Skeletal muscle tissue (tissue), 4 donors: Measurements from ENCODE around the gene BAD. TPM values are rescaled to one million over a fixed set of nuclear protein-coding genes. Genes with fewer than 3 reads are reported as not detected.
"Not testable (repeated sequence)": the region's sequence is repeated elsewhere in the genome, so short reads cannot be mapped to it uniquely, and the experiment has no call there.

Experiments
- H3K27ac ChIP-seq: one replicate; pipeline ENCODE4 v1.7.0; 2013; ENCODE audit warnings: mild to moderate bottlenecking, low read depth, low read length, inconsistent platforms
- H3K27me3 ChIP-seq, 3 donors: one replicate each; pipeline ENCODE4 v1.7.0; 2013; ENCODE audit warnings: low read length in 3 of 3; ENCODE audit not compliant: control insufficient read depth in 3 of 3, insufficient read depth in 3 of 3
- H3K36me3 ChIP-seq, 3 donors: one replicate each; pipeline ENCODE4 v1.7.0; 2013; ENCODE audit warnings: low read length in 3 of 3; ENCODE audit not compliant: control insufficient read depth in 3 of 3, insufficient read depth in 3 of 3
- H3K4me1 ChIP-seq, 3 donors: one replicate each; pipeline ENCODE4 v1.7.0; 2013; ENCODE audit warnings: low read length in 3 of 3, mild to moderate bottlenecking in 3 of 3; ENCODE audit not compliant: control insufficient read depth in 3 of 3, insufficient read depth in 3 of 3
- H3K4me3 ChIP-seq, 3 donors: one replicate each; pipeline ENCODE4 v1.7.0; 2013; ENCODE audit warnings: low read length in 3 of 3
- H3K9ac ChIP-seq, 3 donors: one replicate each; pipeline ENCODE4 v1.7.0; 2013; ENCODE audit warnings: low read length in 3 of 3, mild to moderate bottlenecking in 3 of 3, moderate library complexity in 2 of 3, low read depth in 1 of 3
- H3K9me3 ChIP-seq, 3 donors: one replicate each; pipeline ENCODE4 v1.7.0; 2013; ENCODE audit warnings: low read length in 3 of 3; ENCODE audit not compliant: control insufficient read depth in 3 of 3
- total RNA-seq: library from RNA; depleted of rRNA; stranded (reverse); fragments of >200 nt; gene quantifications from one replicate; pipeline ENCODE4 v1.2.3, GENCODE V29; 2014
- donor health status: Osteomylitis.

Gene BAD
- total RNA-seq, 1 donor from 2014 or later, result 23.5 TPM

DNA sequence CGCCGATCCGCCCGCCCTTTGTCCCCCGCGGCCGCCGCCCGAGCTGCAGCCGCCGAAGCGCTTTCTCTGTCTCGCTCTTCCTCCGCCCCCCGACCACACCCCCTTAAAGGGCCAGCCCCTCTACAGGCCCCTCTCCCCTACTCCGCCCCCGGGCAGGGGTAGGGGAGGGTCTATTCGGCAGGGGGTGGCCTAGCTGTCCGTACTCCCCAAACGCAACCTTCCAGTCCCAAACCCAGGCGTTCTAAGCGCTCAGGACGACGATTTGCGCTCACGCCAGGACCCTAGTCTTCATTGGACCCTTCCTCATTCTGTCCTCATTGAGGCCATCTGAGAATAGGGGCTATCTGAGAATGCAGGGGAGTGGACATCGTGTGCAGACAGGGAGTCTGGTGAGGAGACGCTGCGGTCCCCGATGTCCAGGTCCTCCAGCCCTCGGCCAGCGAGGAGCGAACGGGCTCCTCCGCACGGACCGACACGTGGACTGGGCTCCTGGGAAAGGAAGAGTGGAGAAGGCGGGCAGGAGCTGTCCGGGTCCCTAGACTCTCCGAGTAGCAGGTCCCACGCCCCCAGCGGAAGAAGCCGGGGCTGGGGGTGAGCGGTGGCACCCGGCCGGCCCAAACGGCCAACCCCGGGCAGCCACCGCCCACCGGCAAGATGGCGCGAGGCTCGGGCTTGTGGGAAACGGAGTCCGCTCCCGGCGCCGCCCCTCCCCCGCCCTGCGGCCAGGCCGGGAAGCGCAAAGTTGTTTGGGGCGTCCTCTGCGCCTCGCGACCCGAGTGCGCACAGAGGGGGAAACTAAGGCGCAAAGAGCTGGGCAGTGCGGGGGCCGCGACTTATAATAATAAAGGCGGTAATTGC lies 37.4 kb downstream of the BAD start, which contains the start of gene PPP1R14B:
PPP1R14B (minus strand) TSS at position 73 of the 858 bp plus-strand sequence. CDS start 270 bp downstream, outside the sequence.
- peak within 1 kb of the TSS; percentile 92 to 97 (median 95) for H3K9ac ChIP-seq

DNA sequence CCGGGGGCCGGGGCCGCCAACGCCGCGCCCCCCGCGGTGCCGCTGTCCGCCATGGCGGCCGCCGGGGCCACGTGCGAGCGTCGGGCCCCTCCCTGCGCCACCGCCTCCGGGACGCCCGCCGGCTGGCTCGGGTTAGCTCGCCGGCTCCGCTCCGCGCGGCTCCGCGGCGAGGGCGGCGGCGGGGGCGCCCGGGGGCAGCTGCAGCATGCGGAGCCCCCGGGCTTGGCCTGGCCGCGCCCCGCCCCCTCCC lies 37.9 kb downstream of the BAD start:
- H3K9me3 ChIP-seq, H3K27ac ChIP-seq, H3K27me3 ChIP-seq: not testable (repeated sequence)
- Histone ChIP-seq H3K9ac (peak overlapping the region in 1 of 3 donors; percentile 97), H3K36me3 (peaks cover 4 to 12% (median 6%) of the 10 kb centered on the region in 3 donors), H3K4me1 (peaks cover 50 to 66% (median 58%) of the 10 kb centered on the region in 3 donors), H3K4me3 (peak overlapping the region in 1 of 3 donors; percentile 90)

More for the DNA sequence above, 37.4 kb downstream of the BAD start, which contains the start of gene PPP1R14B:
- H3K4me3 ChIP-seq, result peak within 1 kb of the TSS; percentile 95 to 97 (median 95)
- no peaks in the 10 kb centered on the region for H3K27me3 ChIP-seq
- H3K27ac ChIP-seq, result peak within 1 kb of the TSS; percentile 93
- H3K36me3 ChIP-seq, result peaks cover 4 to 12% (median 6%) of the 10 kb centered on the region in 3 donors
- no peaks in the 10 kb centered on the region for H3K9me3 ChIP-seq
- peaks cover 54 to 69% (median 60%) of the 10 kb centered on the region in 3 donors for H3K4me1 ChIP-seq

DNA sequence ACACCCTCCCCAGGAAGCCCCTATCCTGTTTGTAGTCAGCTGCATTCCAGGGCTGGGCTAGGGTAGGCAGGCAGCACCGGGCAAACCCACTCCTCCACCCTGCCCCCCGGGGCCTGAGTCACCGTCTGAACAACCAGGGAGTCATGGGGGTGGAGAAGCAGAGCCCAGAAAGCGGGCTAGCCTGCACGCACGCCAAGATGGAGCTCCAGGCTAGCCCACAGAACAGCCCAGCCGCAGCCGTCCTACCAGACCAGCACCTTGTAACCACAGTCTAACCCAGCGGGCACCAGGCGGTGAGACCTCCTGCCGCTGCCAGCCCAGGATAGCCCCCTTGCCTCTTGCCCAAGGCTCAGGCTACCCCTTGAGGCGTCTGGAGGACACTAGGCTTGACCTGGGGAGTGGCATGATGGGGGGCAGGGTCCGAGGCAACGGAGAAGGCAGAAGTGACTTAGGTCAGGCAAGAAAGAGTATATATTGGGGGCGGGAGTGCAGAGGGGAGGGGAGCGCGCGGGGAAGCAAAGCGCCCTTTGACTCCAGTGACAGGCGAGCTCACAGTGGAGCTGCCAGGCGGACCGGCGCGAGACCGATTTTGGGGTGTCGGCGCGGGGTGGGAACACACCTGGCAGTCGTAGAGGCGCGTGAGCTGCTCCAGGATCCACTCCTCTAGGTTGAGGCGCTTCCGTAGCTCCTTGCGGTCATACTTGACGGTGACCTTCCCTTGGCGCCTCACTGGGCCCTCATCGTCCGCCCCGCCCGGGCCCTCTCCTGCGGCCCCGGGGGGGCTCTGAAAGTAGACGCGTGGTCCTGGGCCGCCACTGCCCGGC lies 38.5 kb downstream of the BAD start:
- Histone ChIP-seq H3K27me3 (no peaks in the 10 kb centered on the region), H3K9me3 (no peaks in the 10 kb centered on the region), H3K4me3 (peak overlapping the region; percentile 88 to 96 (median 95)), H3K36me3 (peaks cover 4 to 12% (median 6%) of the 10 kb centered on the region in 3 donors), H3K27ac (peak overlapping the region; percentile 93), H3K9ac (peak overlapping the region; percentile 87 to 97 (median 95)), H3K4me1 (peaks cover 48 to 65% (median 56%) of the 10 kb centered on the region in 3 donors)

DNA sequence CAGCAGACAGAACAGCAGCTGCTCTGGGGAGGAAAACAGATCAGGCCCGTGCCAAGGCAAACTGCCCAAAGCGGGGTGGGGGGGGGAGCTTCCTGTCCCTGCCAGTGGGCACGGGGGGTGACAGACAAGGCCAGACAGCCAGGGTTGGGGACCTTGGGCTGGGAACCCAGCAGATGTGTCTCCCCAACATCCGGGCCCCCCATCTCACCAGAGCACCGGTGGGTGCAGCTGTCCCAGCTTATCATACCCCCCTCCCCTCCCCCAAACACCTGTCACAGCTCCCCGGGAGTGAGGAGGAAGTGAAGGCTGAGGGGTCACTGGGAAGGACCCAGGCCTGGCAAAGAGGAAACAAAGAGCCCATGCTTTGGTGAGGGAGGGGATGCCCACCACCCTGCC lies 39.1 kb downstream of the BAD start:
- Histone ChIP-seq H3K4me3 (peak overlapping the region; percentile 88 to 96 (median 95)), H3K9me3 (no peaks in the 10 kb centered on the region), H3K9ac (peak overlapping the region; percentile 87 to 97 (median 95)), H3K4me1 (peaks cover 45 to 62% (median 52%) of the 10 kb centered on the region in 3 donors), H3K36me3 (peaks cover 4 to 12% (median 6%) of the 10 kb centered on the region in 3 donors), H3K27ac (peak overlapping the region; percentile 93), H3K27me3 (no peaks in the 10 kb centered on the region)

DNA sequence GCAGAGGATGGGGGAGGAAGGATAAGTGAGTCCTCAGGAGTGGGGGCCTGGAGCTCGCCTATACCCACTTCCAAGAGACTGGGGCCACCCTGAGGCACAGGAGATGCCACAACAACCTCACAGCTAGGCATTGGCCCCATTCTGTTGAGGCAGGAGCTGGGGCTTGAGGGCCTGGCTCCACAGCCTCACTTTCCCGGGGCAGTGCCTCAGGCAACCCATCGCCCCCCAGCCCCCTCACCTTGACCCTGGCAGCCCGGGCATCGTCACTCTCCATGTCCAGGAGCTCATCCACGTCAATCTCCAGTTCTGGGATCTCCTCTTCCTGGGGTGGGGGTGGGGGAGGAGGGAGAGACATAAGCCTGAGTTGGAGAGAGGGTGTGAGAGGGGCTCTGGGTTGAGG lies 39.5 kb downstream of the BAD start:
- Histone ChIP-seq H3K9ac (peak overlapping the region; percentile 87 to 97 (median 95)), H3K4me3 (peak overlapping the region; percentile 88 to 96 (median 95)), H3K4me1 (peaks cover 50 to 65% (median 56%) of the 10 kb centered on the region in 3 donors)

GRCh38 chr11:64244107-64244506 lies 40.4 kb downstream of the BAD start:
- Histone ChIP-seq H3K27ac (peak overlapping the region; percentile 93), H3K9me3 (no peaks in the 10 kb centered on the region), H3K36me3 (peaks cover 4 to 12% (median 9%) of the 10 kb centered on the region in 3 donors), H3K4me1 (peaks cover 53 to 67% (median 60%) of the 10 kb centered on the region in 3 donors), H3K27me3 (no peaks in the 10 kb centered on the region), H3K4me3 (no peak overlapping the region), H3K9ac (peak overlapping the region in 2 of 3 donors; percentile 23 to 70)

More for the DNA sequence above, 39.5 kb downstream of the BAD start:
- peaks cover 4 to 12% (median 6%) of the 10 kb centered on the region in 3 donors for H3K36me3 ChIP-seq
- no peaks in the 10 kb centered on the region for H3K27me3 ChIP-seq
- H3K9me3 ChIP-seq, result no peaks in the 10 kb centered on the region
- H3K27ac ChIP-seq, result peak overlapping the region; percentile 93

- H3K4me3 ChIP-seq, result no peak overlapping the region
- H3K9ac ChIP-seq, result peak overlapping the region in 1 of 3 donors; percentile 70
- peaks cover 53 to 67% (median 60%) of the 10 kb centered on the region in 3 donors for H3K4me1 ChIP-seq
- peaks cover 11 to 17% (median 16%) of the 10 kb centered on the region in 3 donors for H3K36me3 ChIP-seq
- H3K9me3 ChIP-seq, result no peaks in the 10 kb centered on the region
- peak overlapping the region; percentile 93 for H3K27ac ChIP-seq
- no peaks in the 10 kb centered on the region for H3K27me3 ChIP-seq
Observed at GRCh38 chr11:64243236-64243854, 41.1 kb downstream of the BAD start.

DNA sequence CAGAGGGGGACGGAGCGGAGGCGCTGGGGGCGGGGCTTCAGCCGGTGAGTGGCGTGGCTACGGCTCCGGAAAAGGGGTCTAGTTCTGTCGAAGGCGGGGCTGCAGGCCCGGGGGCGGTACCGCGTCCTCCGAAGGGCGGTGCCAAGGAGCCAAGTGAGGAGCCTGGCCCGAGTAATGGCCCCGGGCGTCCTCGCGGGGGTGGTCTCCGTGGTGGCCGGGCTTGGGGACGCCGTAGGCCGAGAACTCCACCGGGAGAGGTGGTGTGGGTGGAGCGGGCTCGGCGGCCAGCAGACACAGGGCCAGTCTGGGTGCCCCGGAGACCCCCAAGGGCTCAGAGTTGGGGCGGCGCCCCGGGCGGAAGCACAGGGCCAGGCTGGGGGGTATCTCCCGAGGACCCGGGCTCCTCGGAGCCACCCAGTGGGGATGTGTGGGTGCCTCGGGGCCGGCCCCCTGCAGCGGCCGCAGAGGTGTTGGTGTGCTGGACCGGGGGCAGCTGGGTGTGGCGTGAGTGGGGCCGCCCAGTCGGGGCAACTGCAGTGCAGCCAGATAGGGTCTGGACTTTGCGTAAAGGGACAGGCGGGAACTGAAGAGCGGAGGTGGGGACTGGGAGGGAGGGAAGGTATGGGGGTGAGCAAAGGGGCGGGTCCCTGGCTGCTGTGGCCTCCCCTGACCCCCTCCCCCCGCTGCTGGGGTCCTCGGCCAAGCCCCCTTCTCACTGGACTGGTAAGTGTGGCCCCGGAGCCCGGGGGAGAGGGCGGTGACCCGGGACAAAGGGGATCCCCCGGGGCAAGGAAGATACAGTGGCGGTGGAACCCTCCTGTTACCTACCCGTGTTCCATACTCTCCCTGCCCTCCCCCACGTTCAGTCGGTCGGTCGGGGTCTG lies 42.7 kb downstream of the BAD start:
- peaks cover 43 to 53% (median 50%) of the 10 kb centered on the region in 3 donors for H3K4me1 ChIP-seq

GRCh38 chr11:64241241-64241490 lies 43.3 kb downstream of the BAD start:
- peak overlapping the region; percentile 77 to 100 (median 100) for H3K9ac ChIP-seq
- peak overlapping the region; percentile 72 to 97 (median 80) for H3K4me3 ChIP-seq
- no peaks in the 10 kb centered on the region for H3K27me3 ChIP-seq
- no peaks in the 10 kb centered on the region for H3K9me3 ChIP-seq
- H3K4me1 ChIP-seq, result peaks cover 43 to 53% (median 50%) of the 10 kb centered on the region in 3 donors
- peaks cover 16 to 31% (median 26%) of the 10 kb centered on the region in 3 donors for H3K36me3 ChIP-seq
- peak overlapping the region; percentile 100 for H3K27ac ChIP-seq

More for the DNA sequence above, 42.7 kb downstream of the BAD start:
- Histone ChIP-seq H3K27ac (peak overlapping the region; percentile 100), H3K9me3 (no peaks in the 10 kb centered on the region), H3K9ac (peak overlapping the region; percentile 78 to 88 (median 88)), H3K4me3 (peak overlapping the region; percentile 72 to 80 (median 76)), H3K27me3 (no peaks in the 10 kb centered on the region), H3K36me3 (peaks cover 16 to 31% (median 26%) of the 10 kb centered on the region in 3 donors)
